Stimulated activated CD4-positive, alpha-beta T cell treated with anti-CD3 and anti-CD28 coated beads, Interleukin-4, amount 100 ng/mL, for 1 hour (primary cell): ENCODE measurements around the gene P2RY6.
A peak's percentile ranks its signal among the peaks of the same experiment; 100 is the strongest.

Source experiments
- DNase-seq: peaks from one replicate; pipeline ENCODE4 v3.0.0-alpha.2; 2020

Gene P2RY6

DNA sequence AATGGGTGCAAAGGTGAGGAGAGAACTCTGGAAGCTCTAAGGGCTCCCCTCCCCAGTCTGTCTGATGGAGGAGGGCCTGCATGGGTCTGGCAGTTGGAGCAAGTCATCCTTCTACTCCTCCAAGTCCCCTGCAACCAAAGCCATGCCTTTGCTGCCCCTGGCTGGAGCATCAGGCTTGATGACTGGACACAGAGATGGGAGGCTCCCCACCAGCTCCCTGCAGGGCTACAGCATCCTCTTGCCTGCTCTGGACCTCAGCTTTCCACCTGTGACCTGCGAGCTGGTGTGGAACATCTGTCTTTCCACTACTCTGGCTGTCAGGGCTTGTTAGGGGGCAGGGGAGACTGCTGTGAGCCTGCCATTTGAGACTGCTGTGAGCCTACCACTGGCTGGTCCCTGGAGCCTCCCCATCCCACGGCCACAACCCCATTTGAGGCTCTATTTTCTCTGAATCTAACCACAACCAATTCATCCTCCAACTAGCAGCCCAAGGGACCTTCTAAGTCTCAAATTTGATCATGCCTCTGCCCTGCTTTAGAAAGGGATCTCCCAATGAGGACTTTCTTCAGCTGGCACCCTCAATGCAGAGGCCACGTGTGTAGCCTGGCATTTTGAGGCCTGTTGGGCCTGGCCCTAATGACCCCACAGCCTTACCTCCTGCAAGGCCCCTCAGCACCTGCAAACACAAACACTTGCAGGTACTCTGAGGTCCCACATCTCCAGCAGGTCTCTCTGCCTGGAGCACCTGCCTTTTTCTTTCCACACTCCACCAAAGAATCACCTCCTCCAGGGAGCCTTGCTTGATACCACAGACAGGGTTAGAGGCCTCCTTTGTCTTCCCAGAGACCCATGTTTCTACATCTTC is 9.9 kb downstream of the P2RY6 start:
- no peak for DNase-seq

DNA sequence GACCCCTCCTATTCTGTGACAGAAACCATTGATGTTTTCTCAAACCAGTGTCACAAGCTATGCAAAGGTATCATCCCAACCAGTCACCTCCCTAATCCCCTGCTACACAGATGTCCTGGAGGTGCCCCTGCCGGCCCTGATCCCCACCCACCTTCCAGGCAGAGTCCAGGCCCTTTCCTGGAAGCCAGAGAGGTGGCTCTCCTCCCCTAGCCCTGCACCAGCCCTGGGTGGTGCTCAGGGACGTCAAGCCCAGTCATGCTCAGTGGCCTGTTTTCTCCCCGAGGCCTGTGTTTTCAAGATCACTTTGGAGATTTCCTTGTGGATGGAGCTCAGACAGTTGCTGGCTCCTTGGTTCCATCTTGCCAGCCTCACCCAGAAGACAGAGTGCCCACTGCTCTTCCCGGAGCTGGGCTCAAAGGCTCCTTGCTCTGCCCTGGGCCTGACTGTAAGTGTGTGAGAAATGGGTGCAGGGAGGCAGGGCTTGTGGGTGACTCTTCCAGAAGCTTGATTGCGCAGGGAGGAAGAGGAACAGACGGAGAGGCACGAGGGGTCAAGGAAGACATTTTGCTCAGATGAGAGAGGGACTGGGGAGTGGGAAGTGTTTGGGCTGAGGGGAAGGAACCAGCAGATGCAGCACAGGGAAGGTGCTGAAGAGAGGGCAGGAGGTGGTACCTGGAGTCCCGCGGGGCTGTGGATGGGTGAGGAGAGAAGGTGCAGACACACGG is 11.3 kb downstream of the P2RY6 start:
- no peak for DNase-seq

DNA sequence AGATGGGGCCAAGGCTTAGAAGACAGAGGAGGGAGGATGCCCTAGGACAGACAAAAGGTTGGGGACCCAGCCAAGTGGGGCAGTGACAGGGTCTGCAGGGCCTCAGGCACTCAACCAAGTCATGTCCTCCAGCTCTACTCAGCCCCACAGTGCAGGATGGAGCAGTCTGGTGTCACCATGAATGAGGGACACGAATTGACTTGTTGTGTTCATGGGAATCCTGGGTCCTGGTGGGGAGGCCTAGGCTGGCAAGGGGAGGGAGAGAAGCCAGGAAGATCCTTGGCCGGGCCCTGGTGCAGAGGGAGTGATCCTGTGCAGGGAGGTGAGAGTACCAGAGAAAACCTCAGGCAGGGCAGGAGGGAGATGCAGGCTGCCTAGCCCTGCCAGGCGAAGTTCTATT is 12.0 kb downstream of the P2RY6 start:
- no peak for DNase-seq

DNA sequence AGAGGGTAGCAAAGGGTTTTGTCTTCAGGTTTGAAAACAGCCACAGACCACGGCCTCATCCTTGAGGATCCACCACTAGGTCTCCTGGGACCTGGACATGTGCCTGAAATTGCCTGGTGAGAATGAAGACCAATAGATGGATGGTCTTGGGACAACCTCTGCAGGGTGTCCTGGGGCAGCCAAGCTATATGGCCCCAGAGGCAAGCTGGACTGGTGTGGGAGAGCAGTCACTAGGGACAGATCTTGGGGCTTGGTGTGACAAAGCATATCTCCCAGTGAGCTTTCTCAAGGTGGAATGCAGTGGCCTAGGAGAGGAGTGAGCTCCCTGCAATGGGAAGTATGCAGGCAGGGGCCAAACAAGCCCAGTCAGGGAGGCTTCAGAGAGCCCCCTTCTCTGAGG is 13.6 kb downstream of the P2RY6 start:
- DNase-seq = no peak

DNA sequence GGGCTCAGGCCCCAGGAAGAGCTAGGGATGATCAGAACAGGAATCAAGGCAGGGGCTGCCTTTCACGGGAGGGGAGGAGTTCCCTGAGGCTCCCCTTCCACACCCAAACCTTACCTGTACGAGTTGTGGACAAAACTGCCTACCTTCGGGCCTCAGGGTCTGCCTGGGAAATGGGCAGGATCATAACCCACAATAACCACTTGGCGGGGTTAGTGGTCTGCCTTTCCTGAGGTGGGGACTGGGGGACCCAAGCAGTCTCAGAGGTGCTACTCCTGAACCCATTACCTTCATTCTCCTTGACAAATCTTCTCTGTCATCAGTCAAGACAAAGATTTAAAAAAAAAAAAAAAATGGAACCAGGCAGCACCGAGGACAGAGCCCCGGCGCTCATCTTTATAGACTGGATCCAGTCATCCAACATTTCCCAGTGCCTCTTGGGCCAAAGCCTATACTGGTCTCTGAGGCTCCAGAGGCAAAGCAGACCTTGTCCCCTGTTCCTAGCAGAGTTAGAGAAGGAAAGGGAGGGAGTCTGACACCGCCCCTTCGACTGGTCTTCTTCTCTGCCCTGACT is 14.2 kb downstream of the P2RY6 start:
- no peak for DNase-seq

DNA sequence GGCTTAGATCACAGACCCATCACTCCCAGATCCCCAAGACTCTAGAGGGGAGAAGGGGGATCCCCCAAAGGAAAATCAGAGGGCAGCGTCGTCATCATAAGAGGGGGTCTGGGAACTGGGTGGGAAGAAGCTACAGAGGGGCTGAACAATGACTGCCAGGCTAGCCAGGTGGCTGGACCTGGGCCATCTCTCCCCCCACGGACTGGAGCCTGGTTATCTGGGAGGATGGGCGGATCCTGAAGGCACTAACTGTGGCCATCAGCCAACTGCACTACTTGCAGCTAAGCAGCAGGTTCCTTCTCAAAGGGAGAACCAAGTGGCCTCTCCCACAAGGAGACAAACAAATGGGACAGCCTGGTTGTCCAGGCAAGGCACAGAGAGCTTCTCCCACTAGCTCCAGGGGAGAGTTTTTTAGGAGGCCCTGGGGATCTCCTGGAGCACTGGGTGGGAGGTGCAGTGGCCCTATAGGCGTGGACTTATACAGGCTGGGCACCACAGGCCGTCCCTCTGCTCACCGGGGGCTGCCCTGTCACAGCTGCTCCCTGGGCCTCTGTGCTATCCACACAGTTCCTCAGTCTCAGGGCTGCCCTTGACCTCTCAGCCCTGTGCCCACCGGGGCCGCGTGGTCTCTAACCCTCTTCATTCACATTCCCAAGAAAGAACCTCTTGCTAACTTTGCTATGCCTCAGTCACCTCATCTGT is 15.4 kb downstream of the P2RY6 start:
- no peak for DNase-seq

DNA sequence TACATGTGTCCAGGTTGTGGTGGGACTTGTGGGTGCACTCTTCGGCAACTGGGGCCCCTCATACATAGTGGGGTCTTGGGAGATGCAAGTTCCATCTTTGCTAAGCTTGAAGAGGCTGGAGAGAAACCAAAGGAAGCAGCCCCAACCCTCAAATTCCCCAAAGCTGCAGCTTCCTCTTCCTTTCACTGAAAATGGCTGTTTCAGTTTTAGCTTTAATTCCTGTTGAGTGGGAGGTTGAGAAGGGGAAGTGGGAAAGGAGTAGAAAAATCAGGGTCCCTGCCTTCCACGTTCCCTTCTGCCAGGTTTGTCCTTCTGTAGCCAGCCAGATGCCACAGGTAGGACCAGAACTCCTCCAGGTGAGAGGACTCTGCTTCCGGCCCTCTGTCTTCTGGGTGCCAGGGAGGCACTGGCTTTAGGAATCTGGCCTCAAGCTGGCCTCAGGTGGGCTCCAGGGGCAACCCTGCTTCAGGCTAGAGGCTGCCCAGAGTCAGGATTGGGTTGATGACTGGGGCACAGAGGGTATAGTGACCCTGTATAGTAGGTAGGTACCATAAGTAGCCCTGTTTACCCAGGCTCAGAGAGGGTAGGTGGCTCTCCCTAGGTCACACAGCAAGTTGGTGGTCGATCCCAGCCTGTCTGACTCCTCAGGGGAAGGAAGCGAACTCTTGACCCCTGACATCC is 16.2 kb downstream of the P2RY6 start:
- no peak for DNase-seq

DNA sequence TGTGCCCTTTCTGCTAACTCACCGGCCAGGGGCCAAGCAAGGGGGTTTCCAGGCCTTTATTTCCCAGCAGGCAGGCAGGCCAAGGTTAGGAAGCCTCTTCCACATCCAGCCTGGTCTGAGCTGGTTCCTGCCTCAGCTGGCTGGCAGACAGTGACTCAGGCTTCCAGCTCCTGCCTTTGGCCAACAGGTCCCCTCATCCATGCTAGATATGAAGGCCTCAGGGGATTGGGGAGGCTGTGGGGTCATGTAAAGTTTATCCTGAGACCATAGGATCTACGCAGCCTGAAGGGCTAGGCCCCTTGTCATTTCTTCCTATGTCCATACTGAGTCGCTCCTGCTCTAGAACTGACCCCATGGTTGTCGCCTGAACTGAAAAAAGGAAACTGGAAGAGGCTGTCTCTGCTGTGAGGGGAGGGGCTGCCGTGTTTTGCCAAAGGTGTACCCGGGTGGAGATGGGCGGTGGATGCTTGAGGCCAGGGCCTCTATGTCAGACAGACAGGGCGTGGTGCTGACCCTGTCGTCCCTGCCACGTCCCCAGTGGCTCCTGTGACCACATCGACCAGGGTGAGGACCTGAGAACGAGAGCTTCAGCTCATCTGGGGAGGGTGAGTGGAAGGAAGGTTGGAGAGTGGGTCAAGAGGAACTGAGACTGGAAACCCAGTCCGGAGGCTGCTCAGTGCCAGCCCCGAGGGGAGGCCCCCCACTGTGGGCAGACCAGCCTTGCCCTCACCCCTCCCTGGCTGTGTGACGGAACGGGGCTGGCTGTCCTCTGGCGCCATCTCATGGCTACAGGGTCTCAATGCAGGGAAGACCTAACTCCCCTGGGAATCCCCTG is 17.0 kb downstream of the P2RY6 start:
- DNase-seq = peak; percentile 42

DNA sequence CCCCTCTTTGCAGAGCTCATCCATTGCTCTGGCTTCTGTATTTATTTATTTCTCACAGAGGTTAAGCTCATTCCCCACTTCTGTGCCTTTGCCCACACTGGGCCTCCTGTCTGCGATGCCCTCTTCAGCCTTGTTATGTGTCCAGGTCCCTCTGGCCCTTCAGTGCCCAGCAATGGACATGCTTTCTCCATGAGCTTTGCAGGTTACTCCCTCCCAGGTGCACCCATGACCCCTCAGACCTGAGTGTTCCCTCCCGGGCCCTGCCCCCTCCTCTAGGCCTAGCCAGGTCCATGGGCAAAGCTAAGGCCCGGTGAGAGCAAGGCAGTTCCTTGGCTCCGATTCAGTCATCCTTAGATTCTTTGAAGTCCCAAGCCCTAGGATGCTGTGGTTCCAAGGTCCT is 18.4 kb downstream of the P2RY6 start:
- no peak for DNase-seq

DNA sequence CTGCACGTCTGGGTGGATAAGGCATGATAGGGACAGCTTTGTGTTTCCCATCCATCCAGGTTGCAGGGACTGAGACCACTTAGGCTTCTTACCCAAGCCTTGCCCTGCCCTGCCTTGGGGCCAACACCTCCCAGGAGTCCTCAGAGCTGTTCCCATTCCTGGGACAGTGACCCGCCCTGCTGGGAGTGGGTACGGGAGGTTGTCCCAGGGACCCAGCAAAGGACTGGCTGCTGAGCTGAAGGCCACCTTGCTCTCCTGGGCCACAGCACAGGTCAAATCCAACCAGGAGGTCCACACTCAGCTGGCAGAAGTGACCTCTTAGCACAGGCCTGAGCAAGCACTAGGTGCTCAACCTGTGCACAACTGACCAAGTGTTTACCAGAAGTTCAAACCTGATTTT is 19.1 kb downstream of the P2RY6 start:
- DNase-seq = no peak

DNA sequence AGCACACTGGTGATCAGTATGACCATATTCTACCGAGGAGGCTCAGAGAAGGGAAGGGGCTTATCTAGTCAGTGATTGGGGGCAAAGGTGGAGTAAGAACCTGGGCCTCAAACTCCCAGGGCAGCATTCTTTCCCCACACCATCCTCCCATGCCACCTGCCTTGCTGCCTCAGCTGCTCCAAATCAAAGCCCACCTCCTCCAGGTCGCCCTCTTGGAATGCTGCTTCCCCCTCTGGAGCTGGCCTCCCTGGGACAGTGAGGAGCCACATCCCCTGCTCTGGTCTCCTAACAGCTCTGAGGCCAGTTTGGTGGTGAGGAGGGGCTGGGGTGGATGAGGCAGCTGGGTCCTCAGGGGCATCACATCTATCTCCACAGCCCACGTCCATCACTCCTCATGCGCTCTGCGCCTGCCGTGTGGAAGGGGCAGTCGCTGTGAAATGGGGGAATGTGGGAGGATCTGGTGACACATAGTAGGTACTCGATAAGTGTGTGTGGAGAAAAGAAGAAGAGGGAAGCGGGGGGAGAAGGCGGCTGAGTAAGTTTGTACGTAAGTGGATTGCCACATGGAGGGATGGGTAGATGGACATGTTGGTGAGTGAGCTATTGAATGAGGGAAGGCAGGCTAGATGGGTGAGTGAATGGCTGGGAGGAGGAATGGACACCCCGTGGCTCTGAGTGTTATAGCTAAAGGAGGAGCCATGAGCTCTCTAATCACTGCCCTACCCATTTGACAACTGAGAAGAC is 19.8 kb downstream of the P2RY6 start:
- no peak for DNase-seq

DNA sequence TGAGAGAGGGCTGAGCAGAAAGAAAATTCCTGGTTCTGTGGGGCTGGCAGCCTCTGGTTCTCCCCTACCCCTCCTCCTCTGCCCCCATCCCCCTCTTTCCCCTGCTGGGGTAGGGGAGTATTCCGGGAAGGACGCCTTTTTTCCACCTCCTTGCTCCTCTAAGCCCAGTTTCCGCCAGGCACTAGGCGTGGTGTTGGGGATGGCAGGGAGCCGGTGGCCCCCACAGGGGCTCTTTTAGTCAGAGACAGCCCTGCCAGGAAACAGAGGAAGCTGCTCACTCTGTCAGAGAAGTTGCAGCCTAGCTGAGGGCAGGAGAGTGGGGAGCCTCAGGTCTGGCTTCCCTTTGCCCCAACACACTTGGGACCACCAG is 20.4 kb downstream of the P2RY6 start:
- no peak for DNase-seq

DNA sequence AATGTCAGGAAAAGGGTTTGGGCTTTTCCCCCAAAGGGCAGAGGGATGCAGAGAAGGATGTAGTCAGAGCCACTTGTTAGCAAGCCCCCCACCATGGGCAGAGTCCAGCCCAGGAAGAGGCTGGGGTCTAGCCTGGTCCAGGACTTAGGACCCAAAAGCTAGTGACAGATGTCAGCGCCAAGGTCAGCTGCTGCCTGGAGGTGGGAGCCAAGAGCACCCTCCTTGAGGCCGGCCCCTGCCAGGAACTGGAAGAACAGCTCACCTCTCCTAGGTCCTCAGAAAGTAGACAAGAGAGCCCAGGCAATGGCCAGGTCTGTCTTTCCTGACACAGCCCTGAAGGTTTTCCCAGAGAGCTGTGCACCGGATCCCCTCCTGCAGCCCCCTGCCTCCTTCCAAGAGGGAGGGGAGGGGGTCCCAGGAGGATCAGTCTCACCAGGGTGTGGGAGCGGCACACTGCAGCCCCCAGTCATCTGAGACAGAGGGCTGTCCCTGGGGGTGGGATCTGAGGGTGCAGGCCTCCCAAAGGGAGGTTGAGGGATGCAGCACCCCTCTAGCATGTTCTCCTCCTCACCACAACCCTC is 21.3 kb downstream of the P2RY6 start:
- no peak for DNase-seq

DNA sequence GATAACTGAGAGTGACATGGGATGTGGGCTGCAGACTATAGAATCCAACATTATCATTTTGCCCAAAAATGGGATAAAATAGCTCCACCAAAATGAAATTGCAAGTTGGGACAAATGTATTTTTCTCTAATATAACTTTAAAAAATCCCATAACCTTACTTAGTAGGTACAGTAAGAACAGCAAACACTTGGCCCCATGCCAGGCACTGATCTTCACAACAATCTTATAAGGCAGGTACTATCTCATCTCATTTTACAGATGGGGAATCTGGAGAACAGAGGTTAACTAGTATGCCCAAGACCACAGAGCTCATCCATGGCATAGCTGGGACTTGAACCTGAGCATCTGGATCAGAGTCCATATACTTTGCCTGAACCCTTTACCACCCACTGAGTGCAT is 22.5 kb downstream of the P2RY6 start:
- DNase-seq = no peak

DNA sequence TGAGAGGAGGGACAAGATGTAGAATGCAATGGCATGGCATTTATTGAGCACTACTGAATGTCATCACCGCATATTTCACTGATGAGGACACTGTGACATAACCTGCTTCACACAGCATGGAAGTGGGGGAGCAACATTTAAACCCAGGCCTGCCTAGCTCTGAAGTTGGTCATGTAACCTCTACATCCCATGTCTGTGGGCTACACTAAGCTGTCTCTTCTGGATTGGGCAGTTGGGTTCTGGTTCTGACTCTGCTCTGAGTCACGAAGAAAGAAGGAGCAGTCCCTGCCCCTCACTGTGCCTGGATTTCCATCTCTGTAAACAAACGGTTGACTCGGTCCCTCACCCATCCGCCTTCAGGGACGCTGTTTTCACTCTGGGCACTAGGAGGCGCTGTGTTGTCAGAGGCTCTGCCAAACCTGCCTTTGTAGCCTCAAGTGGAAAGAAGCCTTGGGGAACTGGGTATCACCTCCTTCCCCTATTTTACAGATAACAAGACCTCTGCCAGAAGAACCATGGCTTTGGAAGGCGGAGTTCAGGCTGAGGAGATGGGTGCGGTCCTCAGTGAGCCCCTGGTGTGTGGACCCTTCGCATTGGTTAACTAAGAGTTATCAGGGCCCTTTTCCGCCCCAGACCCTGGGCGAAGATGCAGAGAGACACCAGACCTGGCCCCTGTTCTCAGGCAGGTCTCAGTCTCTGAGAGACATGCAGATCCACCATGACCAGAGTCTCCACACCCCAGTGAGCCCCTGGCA is 23.3 kb downstream of the P2RY6 start:
- peak; percentile 74 for DNase-seq

DNA sequence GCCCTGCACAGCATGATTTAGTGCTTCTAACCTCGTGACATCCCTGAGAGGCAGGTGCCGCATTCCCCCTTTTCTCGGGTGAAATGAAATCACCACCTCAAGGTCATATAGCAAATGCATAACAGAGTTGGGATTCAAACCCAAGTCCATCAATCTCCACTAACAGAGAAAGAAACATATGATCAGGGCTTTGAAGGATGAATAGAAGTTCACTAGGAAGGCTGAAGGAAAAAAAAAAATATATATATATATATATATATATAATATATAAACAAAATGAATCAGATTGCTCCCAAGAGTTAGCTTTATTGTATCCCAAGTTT is 23.8 kb downstream of the P2RY6 start:
- DNase-seq = no peak

DNA sequence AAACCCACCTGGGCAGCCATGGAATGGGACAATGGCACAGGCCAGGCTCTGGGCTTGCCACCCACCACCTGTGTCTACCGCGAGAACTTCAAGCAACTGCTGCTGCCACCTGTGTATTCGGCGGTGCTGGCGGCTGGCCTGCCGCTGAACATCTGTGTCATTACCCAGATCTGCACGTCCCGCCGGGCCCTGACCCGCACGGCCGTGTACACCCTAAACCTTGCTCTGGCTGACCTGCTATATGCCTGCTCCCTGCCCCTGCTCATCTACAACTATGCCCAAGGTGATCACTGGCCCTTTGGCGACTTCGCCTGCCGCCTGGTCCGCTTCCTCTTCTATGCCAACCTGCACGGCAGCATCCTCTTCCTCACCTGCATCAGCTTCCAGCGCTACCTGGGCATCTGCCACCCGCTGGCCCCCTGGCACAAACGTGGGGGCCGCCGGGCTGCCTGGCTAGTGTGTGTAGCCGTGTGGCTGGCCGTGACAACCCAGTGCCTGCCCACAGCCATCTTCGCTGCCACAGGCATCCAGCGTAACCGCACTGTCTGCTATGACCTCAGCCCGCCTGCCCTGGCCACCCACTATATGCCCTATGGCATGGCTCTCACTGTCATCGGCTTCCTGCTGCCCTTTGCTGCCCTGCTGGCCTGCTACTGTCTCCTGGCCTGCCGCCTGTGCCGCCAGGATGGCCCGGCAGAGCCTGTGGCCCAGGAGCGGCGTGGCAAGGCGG is 24.5 kb downstream of the P2RY6 start:
- no peak for DNase-seq

DNA sequence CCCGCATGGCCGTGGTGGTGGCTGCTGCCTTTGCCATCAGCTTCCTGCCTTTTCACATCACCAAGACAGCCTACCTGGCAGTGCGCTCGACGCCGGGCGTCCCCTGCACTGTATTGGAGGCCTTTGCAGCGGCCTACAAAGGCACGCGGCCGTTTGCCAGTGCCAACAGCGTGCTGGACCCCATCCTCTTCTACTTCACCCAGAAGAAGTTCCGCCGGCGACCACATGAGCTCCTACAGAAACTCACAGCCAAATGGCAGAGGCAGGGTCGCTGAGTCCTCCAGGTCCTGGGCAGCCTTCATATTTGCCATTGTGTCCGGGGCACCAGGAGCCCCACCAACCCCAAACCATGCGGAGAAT is 25.1 kb downstream of the P2RY6 start:
- no peak for DNase-seq

DNA sequence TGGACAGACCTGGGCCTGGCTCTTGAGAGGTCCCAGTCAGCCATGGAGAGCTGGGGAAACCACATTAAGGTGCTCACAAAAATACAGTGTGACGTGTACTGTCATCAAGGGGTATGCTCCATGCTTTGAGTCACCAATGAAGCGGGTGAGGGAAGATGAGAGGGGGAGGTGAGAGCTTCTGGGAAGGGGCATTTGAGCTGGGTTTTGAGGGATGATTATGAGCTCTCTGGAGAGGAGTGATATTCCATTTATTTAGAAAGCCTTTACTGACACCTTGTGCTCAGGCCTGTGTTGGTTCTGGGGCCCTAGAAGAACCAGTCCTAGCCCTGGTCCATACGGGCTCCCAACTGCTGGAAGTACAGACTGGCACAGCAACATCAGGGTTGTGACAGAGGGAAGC is 25.6 kb downstream of the P2RY6 start:
- no peak for DNase-seq

DNA sequence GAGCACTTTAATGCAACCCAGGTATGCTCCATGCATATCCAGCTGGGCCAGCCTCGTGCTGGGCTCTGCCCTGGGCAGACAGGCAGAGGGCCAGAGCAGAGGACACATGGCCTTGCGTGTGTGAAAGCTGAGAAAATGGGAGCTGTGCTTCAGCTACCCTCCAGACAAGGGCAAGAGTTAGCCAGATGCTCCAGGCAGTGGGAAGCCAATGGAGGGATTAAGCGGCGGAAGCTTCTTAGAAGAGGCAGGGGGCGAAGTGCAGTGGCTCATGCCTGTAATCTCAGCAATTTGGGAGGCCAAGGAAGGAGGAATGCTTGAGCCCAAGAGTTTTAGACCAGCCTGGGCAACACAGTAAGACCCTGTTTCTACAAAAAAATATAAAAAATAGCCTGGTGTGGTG is 26.1 kb downstream of the P2RY6 start:
- no peak for DNase-seq
